ENCODE measurements around the gene CDH4. TPM values are rescaled to one million over a fixed set of nuclear protein-coding genes. Genes with fewer than 3 reads are reported as not detected.

CDH4 gene
- total RNA-seq, 1 experiment from 2014 or later: 5.3 TPM

DNA sequence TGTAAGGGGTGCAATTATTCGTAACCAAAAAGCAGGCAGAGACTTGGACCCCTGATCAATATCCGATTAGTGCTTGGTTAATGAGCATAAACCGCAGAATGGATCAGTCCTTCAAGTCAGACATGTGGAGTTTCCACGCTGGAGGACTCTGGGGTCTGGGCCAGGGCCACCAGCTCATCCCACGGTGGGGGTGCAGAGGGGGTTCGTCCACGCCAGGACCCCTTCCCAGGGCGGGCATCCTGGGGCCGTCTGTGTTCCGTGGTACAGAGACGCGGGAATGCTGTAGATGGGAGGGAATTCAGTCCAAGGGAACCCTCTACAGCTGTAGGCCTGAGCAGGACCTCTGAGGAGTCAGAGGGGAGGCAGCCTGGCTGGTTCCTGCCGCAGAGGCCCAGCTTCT lies 615.9 kb downstream of the CDH4 start (continued):
- TF ChIP-seq, protein P1, sequence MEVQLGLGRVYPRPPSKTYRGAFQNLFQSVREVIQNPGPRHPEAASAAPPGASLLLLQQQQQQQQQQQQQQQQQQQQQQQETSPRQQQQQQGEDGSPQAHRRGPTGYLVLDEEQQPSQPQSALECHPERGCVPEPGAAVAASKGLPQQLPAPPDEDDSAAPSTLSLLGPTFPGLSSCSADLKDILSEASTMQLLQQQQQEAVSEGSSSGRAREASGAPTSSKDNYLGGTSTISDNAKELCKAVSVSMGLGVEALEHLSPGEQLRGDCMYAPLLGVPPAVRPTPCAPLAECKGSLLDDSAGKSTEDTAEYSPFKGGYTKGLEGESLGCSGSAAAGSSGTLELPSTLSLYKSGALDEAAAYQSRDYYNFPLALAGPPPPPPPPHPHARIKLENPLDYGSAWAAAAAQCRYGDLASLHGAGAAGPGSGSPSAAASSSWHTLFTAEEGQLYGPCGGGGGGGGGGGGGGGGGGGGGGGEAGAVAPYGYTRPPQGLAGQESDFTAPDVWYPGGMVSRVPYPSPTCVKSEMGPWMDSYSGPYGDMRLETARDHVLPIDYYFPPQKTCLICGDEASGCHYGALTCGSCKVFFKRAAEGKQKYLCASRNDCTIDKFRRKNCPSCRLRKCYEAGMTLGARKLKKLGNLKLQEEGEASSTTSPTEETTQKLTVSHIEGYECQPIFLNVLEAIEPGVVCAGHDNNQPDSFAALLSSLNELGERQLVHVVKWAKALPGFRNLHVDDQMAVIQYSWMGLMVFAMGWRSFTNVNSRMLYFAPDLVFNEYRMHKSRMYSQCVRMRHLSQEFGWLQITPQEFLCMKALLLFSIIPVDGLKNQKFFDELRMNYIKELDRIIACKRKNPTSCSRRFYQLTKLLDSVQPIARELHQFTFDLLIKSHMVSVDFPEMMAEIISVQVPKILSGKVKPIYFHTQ (CRISPR knock-in tag; IDR thresholded peaks at IDR 0.05): no peak
- TF ChIP-seq MXD4 (CRISPR knock-in tag; IDR thresholded peaks at IDR 0.05; ENCODE audit: borderline replicate concordance) (no peak), TEAD1 (CRISPR knock-in tag; IDR thresholded peaks at IDR 0.05) (no peak)
- TF ChIP-seq, protein P2, sequence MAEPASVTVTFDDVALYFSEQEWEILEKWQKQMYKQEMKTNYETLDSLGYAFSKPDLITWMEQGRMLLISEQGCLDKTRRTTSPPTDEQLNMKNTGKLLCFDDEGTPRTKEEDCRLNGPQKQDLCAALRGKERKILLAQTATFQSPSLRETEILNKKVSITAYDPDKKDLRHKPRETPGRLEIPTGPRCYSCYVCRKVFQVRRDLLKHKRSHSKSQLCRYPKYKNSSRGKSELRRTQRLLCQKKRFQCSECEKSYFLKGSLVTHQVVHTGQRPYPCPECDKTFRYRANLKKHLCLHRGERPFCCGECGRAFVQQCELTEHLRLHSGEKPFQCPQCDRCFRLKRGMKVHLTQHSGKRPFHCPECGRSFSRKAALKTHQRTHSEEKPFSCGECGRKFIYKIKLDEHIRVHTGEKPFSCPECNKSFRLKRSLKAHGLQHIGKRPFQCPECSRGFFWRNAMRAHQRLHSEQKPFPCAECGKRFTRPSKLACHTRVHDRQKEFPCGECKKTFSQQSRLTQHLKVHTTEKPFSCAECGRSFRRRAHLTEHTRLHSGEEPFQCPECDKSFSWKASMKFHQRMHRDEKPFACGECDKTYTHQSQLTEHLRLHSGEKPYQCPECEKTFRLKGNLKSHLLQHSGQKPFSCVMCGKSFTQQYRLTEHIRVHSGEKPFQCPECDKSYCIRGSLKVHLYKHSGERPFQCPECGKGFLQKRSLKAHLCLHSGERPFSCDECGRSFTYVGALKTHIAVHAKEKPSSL (CRISPR knock-in tag; conservative IDR thresholded peaks at IDR 0.05): no peak

GRCh38 chr20:61868466-61869090 lies 616.5 kb downstream of the CDH4 start:
- Mint-ChIP-seq H3K4me1 (no peaks in the 10 kb centered on the region), H3K9me3 (peaks cover 20% of the 10 kb centered on the region), H3K4me3 (no peak overlapping the region), H3K27me3 (ENCODE audit: low read depth) (peaks cover 18% of the 10 kb centered on the region), H3K36me3 (peaks cover 6% of the 10 kb centered on the region), H3K27ac (no peak overlapping the region)
- no peak for ATAC-seq
- POLR2A ChIA-PET: no interaction called here
- CTCF ChIA-PET: interaction anchor here (0.5 to 2.6 kb wide), 3 partner anchors 19 to 126 kb away, joined by 3 to 9 read pairs (median 4); no protein-coding TSS in a partner anchor
- DNase-seq (ENCODE audit: low spot score): no peak
- TF ChIP-seq ZNF512 (CRISPR knock-in tag; IDR thresholded peaks at IDR 0.05; ENCODE audit: borderline replicate concordance) (no peak), ZBTB43 (CRISPR knock-in tag; IDR thresholded peaks at IDR 0.05) (no peak), HMGXB4 (CRISPR knock-in tag; IDR thresholded peaks at IDR 0.05) (no peak), IRF2 (CRISPR knock-in tag; IDR thresholded peaks at IDR 0.05; ENCODE audit: borderline replicate concordance, low read depth) (no peak), OVOL2 (CRISPR knock-in tag; IDR thresholded peaks at IDR 0.05; ENCODE audit: borderline replicate concordance) (no peak), NR1H2 (CRISPR knock-in tag; IDR thresholded peaks at IDR 0.05) (no peak), ATF2 (CRISPR knock-in tag; IDR thresholded peaks at IDR 0.05; ENCODE audit: borderline replicate concordance, low read depth) (no peak), FOXP1 (CRISPR knock-in tag; IDR thresholded peaks at IDR 0.05; ENCODE audit: borderline replicate concordance) (no peak), AFF4 (CRISPR knock-in tag; IDR thresholded peaks at IDR 0.05; ENCODE audit: borderline replicate concordance) (no peak), SMAD3 (CRISPR knock-in tag; IDR thresholded peaks at IDR 0.05; ENCODE audit: borderline replicate concordance) (no peak), JUN (CRISPR knock-in tag; IDR thresholded peaks at IDR 0.05) (no peak), NR2C2 (CRISPR knock-in tag; IDR thresholded peaks at IDR 0.05) (no peak)
- TF ChIP-seq, protein P3, sequence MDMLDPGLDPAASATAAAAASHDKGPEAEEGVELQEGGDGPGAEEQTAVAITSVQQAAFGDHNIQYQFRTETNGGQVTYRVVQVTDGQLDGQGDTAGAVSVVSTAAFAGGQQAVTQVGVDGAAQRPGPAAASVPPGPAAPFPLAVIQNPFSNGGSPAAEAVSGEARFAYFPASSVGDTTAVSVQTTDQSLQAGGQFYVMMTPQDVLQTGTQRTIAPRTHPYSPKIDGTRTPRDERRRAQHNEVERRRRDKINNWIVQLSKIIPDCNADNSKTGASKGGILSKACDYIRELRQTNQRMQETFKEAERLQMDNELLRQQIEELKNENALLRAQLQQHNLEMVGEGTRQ (CRISPR knock-in tag; IDR thresholded peaks at IDR 0.05): no peak
